Stimulated activated naive CD8-positive, alpha-beta T cell treated with anti-CD3 and anti-CD28 coated beads, Interleukin-15, amount 100 ng/mL, for 72 hours (primary cell): ENCODE measurements around the gene CRABP2.

Experiments used
- ATAC-seq: fragments of 150-1000 bp; cut with Tn5 transposase; 2 replicates; pipeline ENCODE4 v1.10.0; 2021; ENCODE audit warnings: mild to moderate bottlenecking, moderate library complexity
- DNase-seq, 2 donors: peaks; one replicate each; pipeline ENCODE4 v3.0.0; 2021 to 2022
- H3K27ac Mint-ChIP-seq, 2 donors: one replicate each; pipeline ENCODE4 v1.8.0; 2022; ENCODE audit warnings: mild to moderate bottlenecking in 2 of 2, mixed read lengths in 2 of 2, moderate library complexity in 2 of 2
- H3K27me3 Mint-ChIP-seq: one replicate; pipeline ENCODE4 v1.8.0; 2022; ENCODE audit warnings: mixed read lengths
- H3K4me1 Mint-ChIP-seq: one replicate; pipeline ENCODE4 v1.8.0; 2022; ENCODE audit warnings: mild to moderate bottlenecking, mixed read lengths
- H3K4me3 Mint-ChIP-seq, 2 donors: one replicate each; pipeline ENCODE4 v1.8.0; 2022; ENCODE audit warnings: mild to moderate bottlenecking in 2 of 2, mixed read lengths in 2 of 2, moderate library complexity in 1 of 2
- H3K9me3 Mint-ChIP-seq, 2 donors: one replicate each; pipeline ENCODE4 v1.8.0; 2022; ENCODE audit warnings: mixed read lengths in 2 of 2

The CRABP2 gene

DNA sequence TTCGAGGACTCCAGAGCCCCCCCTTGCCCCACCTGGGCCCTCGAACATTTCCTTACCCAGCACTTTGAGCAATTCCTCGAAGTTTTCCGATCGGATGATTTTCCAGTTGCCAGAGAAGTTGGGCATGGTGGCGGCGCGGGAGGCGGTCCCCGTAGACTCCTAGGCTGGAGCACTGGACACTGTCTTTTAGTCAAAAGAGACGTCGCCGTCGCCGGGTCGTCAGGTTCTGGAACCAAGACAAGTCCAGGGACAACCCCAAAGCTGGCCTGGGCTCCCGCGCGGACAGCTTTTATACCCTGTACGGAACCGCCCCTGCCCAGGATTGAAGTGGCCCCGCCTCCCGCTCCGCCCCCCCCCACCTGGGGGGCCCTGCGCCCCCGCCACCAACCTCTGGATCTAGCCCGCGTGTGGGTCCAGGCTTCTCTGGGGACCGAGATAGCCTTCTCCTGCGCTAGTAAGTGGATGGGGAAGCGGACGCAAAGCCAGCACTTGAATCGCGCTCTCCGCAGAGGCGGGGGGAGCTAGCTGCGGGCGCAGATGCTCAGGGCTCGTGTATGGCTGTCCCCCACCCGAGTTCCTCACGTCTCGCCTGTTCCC lies at the start of gene CRABP2:
Gene CRABP2 (minus strand): TSS at position 263 of the 597 bp plus-strand sequence. CDS start 137 bp downstream, at position 126.
- peak; percentile 54 for ATAC-seq
- Mint-ChIP-seq H3K4me3 (peak within 1 kb of the TSS; percentile 90 to 96), H3K27me3 (peaks cover 62% of the 10 kb centered on the region), H3K9me3 (no peaks in the 10 kb centered on the region), H3K27ac (peak within 1 kb of the TSS; percentile 94), H3K4me1 (peaks cover 48% of the 10 kb centered on the region)
- no peak for DNase-seq

GRCh38 chr1:156754219-156754618 lies 48.8 kb upstream of the CRABP2 start:
- DNase-seq (no peak), ATAC-seq (no peak)
- Mint-ChIP-seq H3K4me1 (peaks cover 25% of the 10 kb centered on the region), H3K27me3 (no peaks in the 10 kb centered on the region), H3K27ac (no peak overlapping the region), H3K9me3 (no peaks in the 10 kb centered on the region), H3K4me3 (no peak overlapping the region)

DNA sequence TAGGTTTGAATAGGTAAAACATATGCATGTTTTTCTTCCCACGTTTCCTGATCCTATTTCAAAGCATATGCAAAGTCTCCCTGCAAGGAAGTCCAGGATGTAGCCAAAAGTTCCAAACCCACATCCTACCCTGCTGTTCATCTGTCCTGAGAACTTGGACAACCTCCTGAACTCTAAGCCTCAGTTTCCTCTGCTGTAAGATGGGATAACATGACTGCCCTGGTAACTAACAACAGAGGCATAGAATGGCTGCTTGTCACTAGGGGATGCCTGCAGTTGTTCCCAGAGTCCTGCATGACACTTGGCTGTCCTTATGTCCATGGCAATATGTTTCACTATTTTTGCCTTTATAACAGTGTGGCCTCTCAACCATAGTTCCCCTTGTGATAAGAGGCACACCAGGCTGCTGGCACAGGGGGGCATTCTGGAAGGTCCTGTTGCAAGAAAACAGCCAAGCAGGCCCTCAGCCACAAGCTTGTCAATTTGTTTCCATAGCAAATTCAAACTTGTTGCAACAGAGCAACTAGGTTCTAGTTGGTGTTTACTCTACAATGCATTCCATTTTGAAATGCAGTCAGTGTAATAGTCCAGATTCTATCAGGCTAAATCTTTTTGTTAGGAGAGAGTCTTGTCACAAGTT lies 47.6 kb upstream of the CRABP2 start:
- ATAC-seq, result no peak
- Mint-ChIP-seq H3K27me3 (no peaks in the 10 kb centered on the region), H3K9me3 (no peaks in the 10 kb centered on the region), H3K27ac (peak overlapping the region in 1 of 2 donors; percentile 61), H3K4me3 (peak overlapping the region; percentile 92), H3K4me1 (peaks cover 38% of the 10 kb centered on the region)
- DNase-seq, result no peak

- Mint-ChIP-seq H3K27ac (peak overlapping the region; percentile 91 to 93), H3K4me1 (peaks cover 48% of the 10 kb centered on the region), H3K9me3 (no peaks in the 10 kb centered on the region), H3K4me3 (peak overlapping the region; percentile 92), H3K27me3 (no peaks in the 10 kb centered on the region)
- ATAC-seq, result peak; percentile 90
- DNase-seq, result peak; percentile 90 to 96
These were observed 46.5 kb upstream of the CRABP2 start for GRCh38 chr1:156751757-156752481.

DNA sequence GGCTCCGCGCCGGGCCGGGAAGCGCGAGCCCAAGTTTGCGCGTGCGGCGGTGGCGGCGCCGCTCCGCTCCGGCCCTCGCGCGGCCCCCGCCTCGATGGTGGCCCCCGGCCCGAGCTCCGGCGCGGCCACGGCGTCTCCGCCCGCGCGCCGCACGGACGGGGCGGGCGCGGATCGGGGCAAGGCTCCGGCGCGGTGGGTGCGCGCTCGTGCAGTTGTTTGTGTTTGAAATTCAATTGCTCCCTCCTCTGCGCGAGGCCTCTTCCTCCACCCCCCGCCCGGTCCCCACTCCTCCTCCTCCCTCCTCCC lies 46.0 kb upstream of the CRABP2 start, which contains the start of gene HDGF:
Gene HDGF (minus strand): TSS at position 225 of the 306 bp plus-strand sequence. CDS start 246 bp downstream, outside the sequence.
- peaks cover 54% of the 10 kb centered on the region for H3K4me1 Mint-ChIP-seq

GRCh38 chr1:156750711-156751450 lies 45.5 kb upstream of the CRABP2 start:
- H3K4me1 Mint-ChIP-seq, result peaks cover 59% of the 10 kb centered on the region
- H3K4me3 Mint-ChIP-seq, result peak overlapping the region; percentile 80 to 93
- H3K27ac Mint-ChIP-seq, result peak overlapping the region; percentile 92 to 97
- no peaks in the 10 kb centered on the region for H3K9me3 Mint-ChIP-seq
- DNase-seq (peak; percentile 57 to 59), ATAC-seq (peak; percentile 59)
- no peaks in the 10 kb centered on the region for H3K27me3 Mint-ChIP-seq

More for the DNA sequence above, 46.0 kb upstream of the CRABP2 start, which contains the start of gene HDGF:
- no peak for ATAC-seq
- H3K4me3 Mint-ChIP-seq, result peak within 1 kb of the TSS; percentile 92 to 93
- no peaks in the 10 kb centered on the region for H3K9me3 Mint-ChIP-seq
- no peak for DNase-seq
- peak within 1 kb of the TSS; percentile 92 to 97 for H3K27ac Mint-ChIP-seq
- no peaks in the 10 kb centered on the region for H3K27me3 Mint-ChIP-seq

GRCh38 chr1:156750191-156750672 lies 44.8 kb upstream of the CRABP2 start:
- DNase-seq (peak in 1 of 2 donors; percentile 43), ATAC-seq (peak; percentile 10)
- Mint-ChIP-seq H3K4me3 (peak overlapping the region; percentile 80 to 93), H3K4me1 (peaks cover 65% of the 10 kb centered on the region), H3K27ac (peak overlapping the region; percentile 92 to 97), H3K9me3 (no peaks in the 10 kb centered on the region), H3K27me3 (no peaks in the 10 kb centered on the region)

GRCh38 chr1:156749419-156750118 lies 44.2 kb upstream of the CRABP2 start:
- H3K4me1 Mint-ChIP-seq, result peaks cover 67% of the 10 kb centered on the region
- H3K27me3 Mint-ChIP-seq, result no peaks in the 10 kb centered on the region
- DNase-seq (no peak), ATAC-seq (no peak)
- H3K9me3 Mint-ChIP-seq, result no peaks in the 10 kb centered on the region
- peak overlapping the region; percentile 80 to 93 for H3K4me3 Mint-ChIP-seq
- peak overlapping the region; percentile 92 to 97 for H3K27ac Mint-ChIP-seq

DNA sequence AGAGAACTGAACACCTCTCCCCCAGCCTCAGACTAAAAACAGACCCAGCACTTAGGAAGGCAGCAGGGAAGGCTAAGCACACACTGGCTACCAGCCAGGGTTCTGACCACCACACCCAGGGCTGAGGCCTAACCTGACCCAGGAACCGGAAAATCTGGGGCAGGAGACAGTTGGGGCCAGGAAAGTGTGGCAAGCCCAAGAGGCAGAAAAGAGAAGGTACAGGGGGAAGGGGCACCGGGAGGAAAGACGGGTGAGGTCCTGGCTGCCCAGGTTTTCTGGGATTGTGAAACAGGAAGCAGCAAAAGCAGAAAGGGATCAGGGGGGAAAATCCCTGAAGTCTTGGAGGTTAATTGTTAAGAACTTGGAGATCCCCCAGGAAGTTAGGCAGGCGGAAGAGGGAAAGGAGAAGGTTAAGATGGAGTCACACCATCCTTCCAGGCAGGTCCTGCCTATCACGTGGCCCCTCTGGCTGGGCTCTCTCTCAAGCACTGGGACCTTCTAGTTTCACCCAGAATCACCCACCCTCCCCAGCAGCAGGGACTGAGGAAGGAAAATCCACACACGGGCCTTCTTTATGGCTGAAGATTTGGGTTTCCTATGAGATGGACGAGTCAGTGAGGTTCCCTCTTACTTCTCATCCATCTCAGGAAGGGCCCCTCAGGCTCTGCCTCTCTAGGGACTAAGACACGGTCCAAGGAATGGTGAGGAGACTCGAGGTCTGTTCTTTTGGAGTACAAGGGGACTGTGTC lies 43.5 kb upstream of the CRABP2 start:
- peak overlapping the region; percentile 92 to 97 for H3K27ac Mint-ChIP-seq
- no peak for DNase-seq
- H3K4me3 Mint-ChIP-seq, result peak overlapping the region; percentile 80 to 93
- H3K27me3 Mint-ChIP-seq, result no peaks in the 10 kb centered on the region
- ATAC-seq, result no peak
- H3K9me3 Mint-ChIP-seq, result no peaks in the 10 kb centered on the region
- H3K4me1 Mint-ChIP-seq, result peaks cover 73% of the 10 kb centered on the region

GRCh38 chr1:156747742-156748669 lies 42.6 kb upstream of the CRABP2 start:
- no peaks in the 10 kb centered on the region for H3K27me3 Mint-ChIP-seq
- ATAC-seq (no peak), DNase-seq (no peak)
- peak overlapping the region; percentile 92 to 97 for H3K27ac Mint-ChIP-seq
- no peaks in the 10 kb centered on the region for H3K9me3 Mint-ChIP-seq
- peak overlapping the region; percentile 80 to 93 for H3K4me3 Mint-ChIP-seq
- H3K4me1 Mint-ChIP-seq, result peaks cover 79% of the 10 kb centered on the region

DNA sequence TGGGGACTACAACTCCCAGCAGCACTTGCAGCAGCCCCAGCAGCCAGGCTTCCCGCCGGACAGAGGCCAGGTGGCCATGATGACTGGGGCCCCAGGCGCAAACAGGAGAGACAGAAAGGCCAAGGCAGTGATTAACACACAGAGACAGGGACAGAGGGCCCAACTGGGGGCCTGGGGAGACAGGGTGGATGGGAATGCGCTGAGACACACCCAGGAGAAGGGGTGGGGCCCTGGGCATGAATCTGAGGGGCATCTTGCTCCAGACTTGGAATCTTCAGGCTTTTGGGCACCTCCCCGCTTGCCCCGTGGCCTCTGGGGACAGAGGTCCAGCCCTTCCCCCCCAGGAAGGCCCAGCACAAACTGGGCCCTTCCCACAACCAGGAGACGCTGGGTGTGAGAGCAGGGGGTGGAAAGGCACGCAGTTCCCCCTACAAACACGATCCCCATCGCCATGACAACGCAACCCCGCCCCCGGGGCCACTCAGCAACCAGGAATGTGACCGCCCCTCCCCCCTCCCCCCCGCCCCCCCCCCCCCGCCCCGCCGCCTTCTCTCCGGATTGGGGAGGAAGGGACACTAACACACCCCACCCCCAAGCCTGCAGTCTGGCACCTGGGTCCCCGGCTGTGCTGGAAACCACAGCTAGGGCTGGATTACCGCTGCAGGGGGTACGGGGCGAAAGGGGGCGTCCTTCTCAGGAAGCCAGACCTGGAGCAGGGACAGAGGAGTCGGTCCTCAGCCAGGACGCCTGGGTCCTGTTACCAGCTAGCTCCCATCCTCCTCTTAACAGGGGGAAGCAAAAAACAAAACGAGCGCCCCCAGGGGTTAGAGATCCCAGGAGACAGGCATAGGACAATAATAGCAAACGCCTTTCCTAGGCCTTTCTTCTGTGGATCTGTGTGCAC lies 41.6 kb upstream of the CRABP2 start:
- Mint-ChIP-seq H3K27me3 (no peaks in the 10 kb centered on the region), H3K4me3 (peak overlapping the region; percentile 80 to 93), H3K27ac (peak overlapping the region; percentile 82 to 96), H3K9me3 (no peaks in the 10 kb centered on the region), H3K4me1 (peaks cover 84% of the 10 kb centered on the region)
- no peak for ATAC-seq
- no peak for DNase-seq

DNA sequence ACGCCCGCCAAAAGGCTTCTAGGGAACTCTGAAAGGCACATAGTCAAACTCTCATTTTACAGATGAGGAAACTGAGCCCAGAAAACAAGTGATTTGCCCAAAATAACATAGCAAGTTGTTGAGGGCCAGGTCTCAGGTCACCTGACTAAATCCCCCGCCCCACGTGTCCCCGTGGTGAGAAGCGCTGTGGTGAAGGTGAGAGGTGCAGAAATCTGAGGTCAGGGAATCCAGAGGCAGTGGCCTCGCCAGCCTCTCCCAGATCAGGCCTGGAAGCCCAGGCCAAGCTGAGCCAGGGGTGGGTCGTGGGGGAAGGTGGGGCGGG lies 41.0 kb upstream of the CRABP2 start:
- Mint-ChIP-seq H3K4me1 (peaks cover 90% of the 10 kb centered on the region), H3K27me3 (no peaks in the 10 kb centered on the region), H3K4me3 (peak overlapping the region; percentile 80 to 93), H3K27ac (peak overlapping the region; percentile 66 to 96), H3K9me3 (no peaks in the 10 kb centered on the region)
- ATAC-seq, result no peak
- DNase-seq, result no peak

- no peak for DNase-seq
- H3K27me3 Mint-ChIP-seq, result no peaks in the 10 kb centered on the region
- ATAC-seq, result no peak
- no peaks in the 10 kb centered on the region for H3K9me3 Mint-ChIP-seq
- peaks cover 94% of the 10 kb centered on the region for H3K4me1 Mint-ChIP-seq
- peak overlapping the region in 1 of 2 donors; percentile 1 for H3K4me3 Mint-ChIP-seq
- H3K27ac Mint-ChIP-seq, result peak overlapping the region in 1 of 2 donors; percentile 66
These were observed 40.5 kb upstream of the CRABP2 start for GRCh38 chr1:156745881-156746280.
